OCI-LY7 (cell line): ENCODE measurements around the gene CFP. TPM values are rescaled to one million over a fixed set of nuclear protein-coding genes. Genes with fewer than 3 reads are reported as not detected.

Experiments used
- BruUV-seq: library from RNA; stranded (reverse); fragments of 400-500 nt; replicated peaks from 2 replicates; lab custom pipeline; 2021; lab: Mats Ljungman, UMichigan
- CTCF ChIA-PET: fragments of 300-600 bp; sonication (Branson Sonifier 250); formaldehyde crosslinking; loops from one replicate; lab custom pipeline; 2022; ENCODE audit warnings: antibody characterized with exemption; ENCODE audit not compliant: unreplicated experiment; lab: Charles Lee
- POLR2A ChIA-PET: fragments of 300-600 bp; sonication (Branson Sonifier 250); formaldehyde crosslinking; loops from one replicate; lab custom pipeline; 2022; ENCODE audit warnings: antibody characterized with exemption; lab: Charles Lee
- DNase-seq: peaks from one replicate; pipeline ENCODE4 v3.0.0-alpha.2; 2015; ENCODE audit warnings: low spot score
- H2AFZ ChIP-seq: fragments of 200-600 bp; sonication (generic), shearing (Covaris generic); 2 replicates; pipeline ENCODE4 v1.6.1; 2014; ENCODE audit warnings: mild to moderate bottlenecking, antibody characterized with exemption, low read length, moderate library complexity
- H3K27ac ChIP-seq: fragments of 200-600 bp; sonication (generic); 2 replicates; pipeline ENCODE4 v1.5.1; 2014; ENCODE audit warnings: mixed run types, low read depth, mild to moderate bottlenecking, moderate library complexity, low read length, inconsistent platforms; ENCODE audit not compliant: poor library complexity, severe bottlenecking
- H3K36me3 ChIP-seq: fragments of 200-600 bp; sonication (generic); 2 replicates; pipeline ENCODE4 v1.6.1; 2014; ENCODE audit warnings: mild to moderate bottlenecking, antibody characterized with exemption, low read length, moderate library complexity, mixed read lengths; ENCODE audit not compliant: insufficient read depth
- H3K4me1 ChIP-seq: fragments of 200-600 bp; sonication (generic); 2 replicates; pipeline ENCODE4 v1.5.1; 2014; ENCODE audit warnings: mild to moderate bottlenecking, low read length; ENCODE audit not compliant: insufficient read depth, poor library complexity, severe bottlenecking
- H3K4me2 ChIP-seq: fragments of 200-600 bp; sonication (generic); 2 replicates; pipeline ENCODE4 v1.6.1; 2014; ENCODE audit warnings: mild to moderate bottlenecking, low read length
- H3K4me3 ChIP-seq: fragments of 200-600 bp; sonication (generic); 2 replicates; pipeline ENCODE4 v1.5.1; 2014; ENCODE audit warnings: mild to moderate bottlenecking, low read depth, low read length; ENCODE audit not compliant: poor library complexity, severe bottlenecking
- H3K79me2 ChIP-seq: fragments of 200-600 bp; sonication (generic); 2 replicates; pipeline ENCODE4 v1.6.1; 2016; ENCODE audit warnings: low read depth, mild to moderate bottlenecking, low read length, moderate library complexity, mixed read lengths; ENCODE audit not compliant: insufficient read depth
- H3K9me2 ChIP-seq: fragments of 200-600 bp; sonication (generic); 2 replicates; pipeline ENCODE4 v1.6.1; 2016; ENCODE audit warnings: mild to moderate bottlenecking, low read length, mixed read lengths; ENCODE audit not compliant: insufficient read depth
- H3K9me3 ChIP-seq: fragments of 200-600 bp; sonication (generic); 2 replicates; pipeline ENCODE4 v1.6.1; 2014; ENCODE audit warnings: mild to moderate bottlenecking, mixed run types, low read length, mixed read lengths
- H4K20me1 ChIP-seq: fragments of 200-600 bp; sonication (generic); 2 replicates; pipeline ENCODE4 v1.6.1; 2014; ENCODE audit warnings: mild to moderate bottlenecking, antibody characterized with exemption, low read length, moderate library complexity, mixed read lengths; ENCODE audit not compliant: insufficient read depth
- EZH2phosphoT487 ChIP-seq: fragments of 200-600 bp; sonication (generic); IDR thresholded peaks from 2 replicates; pipeline ENCODE4 v1.6.1; 2018; ENCODE audit warnings: low read depth, borderline replicate concordance, mild to moderate bottlenecking, mixed run types, antibody characterized with exemption, low read length, moderate library complexity, mixed read lengths
- intact Hi-C: fragments of 100-400 bp; cut with micrococcal nuclease; formaldehyde crosslinking; loops from one replicate; pipeline ENCODE4 v1.10.0; 2022; ENCODE audit not compliant: unreplicated experiment
- total RNA-seq, 2 experiments: library from RNA; depleted of rRNA in 1 of 2; stranded (reverse); fragments of >200 nt in 1 of 2; shearing (Covaris generic) in 1 of 2; gene quantifications; 2 replicates each; pipeline ENCODE4 v1.2.3, GENCODE V29; 2014 to 2022
- TF ChIP-seq, protein P1 (sequence below): fragments of 200-600 bp; sonication (generic); conservative IDR thresholded peaks from 2 replicates; pipeline ENCODE4 v1.5.1; 2014; ENCODE audit warnings: mild to moderate bottlenecking, antibody characterized with exemption, low read length, moderate library complexity, mixed read lengths

Gene CFP
- total RNA-seq, 2 experiments from 2014 or later, result 4.2 to 4.7 TPM

DNA sequence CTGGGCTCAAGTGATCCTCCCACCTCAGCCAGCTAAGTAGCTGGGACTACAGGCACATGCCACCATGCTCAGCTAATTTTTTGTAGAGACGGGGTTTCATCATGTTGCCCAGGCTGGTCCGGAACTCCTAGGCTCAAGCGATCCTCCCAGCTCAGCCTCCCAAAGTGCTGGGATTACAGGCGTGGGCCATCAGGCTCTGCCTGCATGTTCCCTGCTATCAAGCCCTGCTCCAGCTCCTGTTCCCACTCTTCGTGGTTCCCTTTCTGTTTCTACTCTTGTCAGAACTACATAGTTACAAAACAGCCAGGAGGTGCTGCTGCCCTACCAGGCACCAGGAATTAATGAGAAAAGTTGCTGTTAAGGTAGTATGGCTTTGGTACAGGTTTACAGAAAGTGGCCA is 38.7 kb downstream of the CFP start:
- no peak overlapping the region for H2AFZ ChIP-seq
- no peak overlapping the region for H3K4me2 ChIP-seq
- H4K20me1 ChIP-seq, result no peaks in the 10 kb centered on the region
- TF ChIP-seq EZH2phosphoT487, result no peak
- TF ChIP-seq, protein P1, sequence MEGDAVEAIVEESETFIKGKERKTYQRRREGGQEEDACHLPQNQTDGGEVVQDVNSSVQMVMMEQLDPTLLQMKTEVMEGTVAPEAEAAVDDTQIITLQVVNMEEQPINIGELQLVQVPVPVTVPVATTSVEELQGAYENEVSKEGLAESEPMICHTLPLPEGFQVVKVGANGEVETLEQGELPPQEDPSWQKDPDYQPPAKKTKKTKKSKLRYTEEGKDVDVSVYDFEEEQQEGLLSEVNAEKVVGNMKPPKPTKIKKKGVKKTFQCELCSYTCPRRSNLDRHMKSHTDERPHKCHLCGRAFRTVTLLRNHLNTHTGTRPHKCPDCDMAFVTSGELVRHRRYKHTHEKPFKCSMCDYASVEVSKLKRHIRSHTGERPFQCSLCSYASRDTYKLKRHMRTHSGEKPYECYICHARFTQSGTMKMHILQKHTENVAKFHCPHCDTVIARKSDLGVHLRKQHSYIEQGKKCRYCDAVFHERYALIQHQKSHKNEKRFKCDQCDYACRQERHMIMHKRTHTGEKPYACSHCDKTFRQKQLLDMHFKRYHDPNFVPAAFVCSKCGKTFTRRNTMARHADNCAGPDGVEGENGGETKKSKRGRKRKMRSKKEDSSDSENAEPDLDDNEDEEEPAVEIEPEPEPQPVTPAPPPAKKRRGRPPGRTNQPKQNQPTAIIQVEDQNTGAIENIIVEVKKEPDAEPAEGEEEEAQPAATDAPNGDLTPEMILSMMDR, result no peak
- no peaks in the 10 kb centered on the region for H3K79me2 ChIP-seq
- no peaks in the 10 kb centered on the region for H3K4me1 ChIP-seq
- no peaks in the 10 kb centered on the region for H3K9me3 ChIP-seq
- H3K9me2 ChIP-seq, result no peaks in the 10 kb centered on the region
- H3K4me3 ChIP-seq, result no peak overlapping the region
- DNase-seq, result no peak
- no peaks in the 10 kb centered on the region for H3K36me3 ChIP-seq
- ChIA-PET CTCF (no interaction called here), POLR2A (no interaction called here)
- intact Hi-C loops, result no loop called here
- no TSS peak for BruUV-seq
- H3K27ac ChIP-seq, result no peak overlapping the region

DNA sequence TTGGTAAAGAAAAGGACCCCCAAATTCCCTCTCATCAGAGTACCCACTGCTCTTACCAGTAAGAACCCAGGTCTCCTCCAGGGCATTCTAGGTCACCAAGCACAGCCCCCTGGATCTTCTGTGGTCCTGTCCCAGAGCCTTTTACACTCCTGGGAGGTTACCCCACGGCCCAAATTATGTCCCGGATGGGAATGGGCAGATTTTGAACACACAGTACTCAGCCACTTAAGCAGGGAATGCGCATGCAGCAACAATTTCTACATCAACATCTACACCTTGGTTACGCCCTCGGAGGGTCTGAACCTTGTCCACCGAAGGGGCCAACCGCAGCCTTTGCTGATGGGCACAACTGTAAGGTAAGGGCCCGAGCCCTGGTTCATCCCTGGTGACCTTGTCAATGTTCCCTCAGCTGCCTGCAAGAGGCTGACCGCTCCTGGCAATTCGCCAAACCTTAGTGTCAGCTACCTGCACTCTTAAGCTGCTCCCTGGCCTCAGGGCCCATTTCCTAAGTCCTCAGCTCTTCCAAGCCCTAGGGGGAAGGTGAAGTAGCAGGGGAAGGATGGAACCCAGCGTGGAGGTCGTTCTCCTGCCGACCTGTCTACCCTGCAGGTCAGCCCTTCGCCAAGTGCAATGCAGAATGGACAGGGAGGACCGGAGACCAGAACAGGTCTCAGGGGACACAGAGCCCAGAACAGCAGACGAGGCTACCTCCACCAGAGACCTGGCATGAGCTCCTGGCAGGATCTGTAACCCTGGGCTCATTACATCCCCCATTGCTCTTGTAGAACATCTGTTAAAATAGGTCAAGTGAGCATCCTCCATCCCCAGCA is 41.6 kb downstream of the CFP start:
- H2AFZ ChIP-seq, result no peak overlapping the region
- H3K4me2 ChIP-seq, result no peak overlapping the region
- no peak overlapping the region for H3K27ac ChIP-seq
- H3K9me3 ChIP-seq, result no peaks in the 10 kb centered on the region
- ChIA-PET CTCF (no interaction called here), POLR2A (no interaction called here)
- H3K4me1 ChIP-seq, result no peaks in the 10 kb centered on the region
- intact Hi-C loops, result no loop called here
- no peak for TF ChIP-seq EZH2phosphoT487
- TF ChIP-seq, protein P1, result no peak
- BruUV-seq, result no TSS peak
- H4K20me1 ChIP-seq, result no peaks in the 10 kb centered on the region
- H3K4me3 ChIP-seq, result no peak overlapping the region
- DNase-seq, result no peak
- no peaks in the 10 kb centered on the region for H3K9me2 ChIP-seq
- no peaks in the 10 kb centered on the region for H3K36me3 ChIP-seq
- H3K79me2 ChIP-seq, result no peaks in the 10 kb centered on the region
